GM21447 (cell line): Measurements from ENCODE around the gene NELFA.

Source experiments
- ATAC-seq: cut with Tn5 transposase; IDR thresholded peaks from one replicate; pipeline ENCODE4 v1.9.1; 2021; ENCODE audit not compliant: unreplicated experiment

The NELFA gene

DNA sequence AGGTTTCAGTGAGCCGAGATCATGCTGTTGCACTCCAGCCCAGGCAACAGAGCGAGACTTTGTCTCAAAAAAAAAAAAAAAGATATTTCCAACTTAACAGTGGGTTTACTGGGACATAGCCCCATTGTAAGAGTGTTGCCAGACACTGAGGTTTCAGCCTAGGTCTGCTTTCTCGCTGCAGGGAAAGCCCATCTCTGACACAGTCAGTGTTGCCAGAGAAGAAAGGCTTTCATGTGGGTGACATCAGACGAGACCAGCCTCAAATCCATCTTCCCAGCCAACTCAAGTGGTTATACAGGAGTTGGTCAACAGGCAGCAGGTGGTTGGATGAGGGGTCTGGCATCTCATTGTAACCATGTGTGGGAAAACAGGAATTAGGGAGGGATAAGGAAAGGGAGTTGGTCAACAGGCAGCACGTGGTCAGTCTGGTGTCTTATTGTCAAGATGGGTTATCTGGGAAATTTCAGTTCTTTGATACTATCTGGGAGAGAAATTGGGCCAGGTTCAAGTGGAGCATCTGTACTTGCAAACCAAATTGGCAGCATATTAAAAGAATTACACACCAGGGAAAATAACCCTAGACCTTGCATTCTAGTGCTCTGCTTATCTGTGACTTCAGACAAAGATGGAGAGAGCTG is 41.1 kb downstream of the NELFA start:
- ATAC-seq: no peak

DNA sequence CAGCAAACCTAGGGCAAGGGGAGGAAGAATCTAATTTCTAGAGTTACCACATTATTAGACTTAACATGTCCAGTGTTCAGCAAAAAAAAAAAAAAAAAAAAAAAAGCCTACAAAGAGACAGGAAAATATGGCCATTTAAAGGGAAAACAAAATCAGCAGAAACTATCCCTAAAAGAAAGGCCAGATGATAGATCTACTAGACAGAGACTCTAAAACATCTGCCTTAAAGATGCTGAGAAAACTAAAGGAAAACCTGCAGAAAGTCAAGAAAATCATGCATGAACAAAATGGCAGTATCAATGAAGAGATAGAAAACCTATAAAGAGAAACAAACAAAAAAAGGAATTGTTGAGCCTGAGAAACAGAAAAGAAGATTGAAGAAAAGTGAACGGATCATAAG is 43.8 kb downstream of the NELFA start:
- no peak for ATAC-seq

DNA sequence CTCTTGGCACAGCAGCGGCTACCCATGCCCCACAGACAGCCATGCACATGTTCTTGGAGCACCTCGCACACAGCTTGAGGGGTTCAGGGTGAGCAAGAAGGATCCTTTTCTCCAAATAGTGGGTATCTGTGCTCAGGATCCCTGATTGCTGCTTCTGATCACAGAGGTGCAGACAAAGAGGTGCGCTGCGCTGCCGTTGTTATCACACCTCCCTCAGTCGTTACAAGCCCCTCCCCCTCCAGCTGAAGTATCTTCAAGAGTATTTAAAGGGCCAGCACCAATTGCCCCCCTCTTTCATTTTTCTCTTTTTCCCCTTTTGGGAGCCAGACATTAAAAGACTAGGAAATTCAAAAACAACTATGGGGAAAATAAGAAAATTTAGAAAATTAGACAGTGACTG is 44.3 kb downstream of the NELFA start:
- ATAC-seq: no peak

DNA sequence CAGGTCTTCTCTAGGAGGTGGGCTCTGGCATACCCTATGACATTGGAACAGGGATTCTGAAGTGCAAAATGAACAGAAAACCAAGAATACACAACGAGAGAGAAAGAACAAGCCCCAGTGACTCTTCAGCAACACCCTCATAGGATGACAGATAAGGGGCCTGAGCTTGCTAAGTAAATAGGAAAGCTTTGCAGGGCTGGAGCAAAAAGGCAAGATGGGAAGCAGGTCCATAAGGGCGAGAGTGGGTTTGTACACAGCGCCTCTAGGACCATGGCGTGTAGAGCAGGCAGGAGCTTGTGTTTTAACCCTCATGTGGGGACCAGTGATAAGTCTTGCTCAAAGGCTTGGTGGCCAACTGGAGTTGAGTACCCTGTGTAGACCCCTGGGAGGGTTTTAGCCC is 45.8 kb downstream of the NELFA start:
- no peak for ATAC-seq

DNA sequence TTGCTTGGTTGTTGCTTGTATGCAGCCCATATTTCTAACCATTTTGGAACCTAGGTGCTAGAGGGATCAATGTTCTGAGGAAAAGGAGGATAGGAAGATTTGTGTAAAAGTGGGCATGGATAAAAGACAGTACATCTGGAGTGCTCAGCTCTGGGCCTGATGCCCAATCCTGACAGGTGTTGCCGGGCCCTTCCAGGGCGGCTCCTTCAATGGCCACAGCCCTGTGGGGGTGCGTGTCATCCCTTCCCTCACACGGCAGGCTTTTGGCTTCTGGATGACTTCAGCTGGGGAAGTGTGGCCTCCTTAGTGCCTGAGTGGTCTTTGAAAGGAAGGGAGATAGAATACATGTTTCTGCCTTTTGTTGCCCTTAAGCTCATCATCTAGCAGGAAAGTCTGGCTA is 47.2 kb downstream of the NELFA start:
- ATAC-seq: no peak

DNA sequence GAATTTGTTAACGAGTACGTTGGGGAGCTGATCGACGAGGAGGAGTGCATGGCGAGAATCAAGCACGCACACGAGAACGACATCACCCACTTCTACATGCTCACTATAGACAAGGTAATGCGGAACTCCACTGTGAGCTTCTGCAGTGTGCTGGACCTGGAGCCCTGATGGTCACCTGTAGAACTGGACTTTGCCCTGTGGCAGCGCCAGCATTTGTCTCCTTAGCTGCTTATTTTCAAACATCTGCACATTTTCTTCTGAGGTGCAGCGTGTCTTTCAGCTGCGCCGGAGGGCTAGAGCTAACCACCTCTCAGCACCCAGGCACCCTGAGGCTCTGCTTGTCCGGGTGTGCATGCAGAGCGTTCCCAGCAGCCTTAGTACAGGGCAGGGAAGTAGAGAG is 47.7 kb downstream of the NELFA start:
- ATAC-seq: no peak

DNA sequence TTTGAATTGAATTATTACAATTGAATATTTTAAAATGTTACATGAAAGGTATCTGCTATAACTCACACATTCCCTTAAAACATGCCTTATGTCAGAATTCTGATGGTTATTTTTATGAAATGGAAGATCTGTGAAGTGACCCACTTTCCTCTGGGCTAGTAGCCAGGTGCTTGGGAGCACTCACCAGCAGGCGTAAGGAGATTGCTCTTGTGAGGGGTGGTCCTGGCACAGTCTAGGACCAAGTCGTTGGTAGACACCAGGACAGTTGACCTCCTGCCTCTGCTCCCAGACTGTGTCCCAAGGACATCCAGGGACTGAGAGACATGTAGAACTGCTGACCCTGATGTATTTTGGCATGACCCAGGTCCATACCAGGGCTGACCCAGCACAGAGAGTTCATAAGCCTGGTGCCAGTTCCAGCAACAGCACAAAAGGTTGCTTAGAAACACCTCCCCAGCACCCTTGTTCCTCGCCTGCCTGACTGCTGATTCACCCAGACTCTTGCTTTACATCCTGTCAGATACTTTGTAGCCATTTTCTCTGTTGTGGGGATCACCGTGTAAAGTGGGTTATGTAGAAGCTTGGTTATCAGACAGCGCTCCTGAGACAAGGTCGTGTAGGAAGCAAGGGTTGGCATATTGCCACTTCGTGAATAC is 48.5 kb downstream of the NELFA start:
- no peak for ATAC-seq

DNA sequence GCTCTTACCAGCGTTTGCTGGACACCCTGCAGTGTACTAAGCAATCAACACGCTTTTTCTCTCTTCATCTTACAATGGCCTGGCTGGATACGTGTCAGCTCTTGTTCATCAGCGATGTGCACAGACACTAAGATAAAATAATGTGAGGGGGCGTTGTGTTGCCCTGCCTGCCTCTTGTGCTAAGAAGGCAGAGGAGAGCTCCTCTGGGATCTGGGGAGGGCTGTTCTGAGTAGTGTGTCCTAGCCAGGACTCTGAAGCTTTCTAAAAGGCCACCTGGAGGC is 49.7 kb downstream of the NELFA start:
- ATAC-seq: no peak

DNA sequence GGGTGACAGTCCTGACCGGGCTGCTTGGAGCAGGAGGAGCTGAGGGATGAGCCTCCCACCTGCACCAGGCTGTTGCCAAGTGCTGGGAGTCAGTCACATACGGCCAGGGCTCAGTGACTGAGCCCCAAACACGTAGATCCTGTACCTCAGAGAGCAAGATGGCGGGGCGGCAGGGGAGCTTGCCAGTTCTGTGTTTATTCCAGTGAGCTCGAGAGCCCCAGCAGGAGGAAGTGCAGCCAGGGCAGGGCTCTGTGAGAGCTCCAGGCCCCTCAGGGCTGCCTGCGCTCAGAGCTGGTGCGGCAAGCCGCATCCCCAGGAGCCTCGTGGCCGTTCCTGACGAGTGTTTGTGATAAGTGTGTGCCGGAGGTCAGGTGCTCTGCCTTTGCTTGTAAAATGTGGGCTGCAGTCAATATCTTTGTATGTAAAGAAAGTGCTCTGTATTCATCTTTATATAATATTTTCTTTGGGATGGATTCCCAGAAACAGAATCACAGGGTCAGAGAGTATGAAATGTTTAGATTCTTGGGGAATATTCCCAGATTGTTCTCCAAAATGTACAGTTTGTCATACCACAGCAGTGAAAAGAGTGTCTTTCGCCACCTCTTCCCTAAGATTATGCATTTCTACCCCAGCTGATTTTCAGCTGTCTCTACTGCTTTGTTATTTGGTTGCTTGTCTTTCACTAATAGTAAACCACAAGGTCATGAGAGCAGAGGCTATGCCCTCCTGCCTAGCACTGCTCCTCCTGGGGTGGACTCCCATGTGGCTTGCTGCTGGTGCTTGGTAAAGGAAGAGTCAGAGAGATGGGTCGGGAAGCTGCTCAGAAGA is 50.3 kb downstream of the NELFA start:
- no peak for ATAC-seq

DNA sequence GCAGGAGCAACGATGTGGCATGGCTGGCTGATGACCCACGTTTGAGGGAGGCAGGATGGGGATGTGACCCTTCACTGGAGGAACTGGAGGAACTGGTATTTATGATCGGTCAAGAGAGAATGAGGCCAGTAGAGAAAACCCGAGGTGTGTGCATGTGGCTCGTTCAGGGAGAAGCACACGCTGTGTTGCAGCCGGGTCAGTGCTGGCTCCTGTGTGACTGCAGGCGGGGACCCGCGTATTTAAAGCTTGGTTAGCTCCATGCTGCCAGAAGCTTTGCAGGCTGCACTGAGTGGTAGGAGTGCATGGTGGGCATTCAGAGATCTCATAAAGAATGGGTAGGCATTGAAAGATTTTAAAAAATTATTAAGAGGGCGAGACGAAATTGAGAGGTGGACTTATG is 52.1 kb downstream of the NELFA start:
- ATAC-seq: no peak

DNA sequence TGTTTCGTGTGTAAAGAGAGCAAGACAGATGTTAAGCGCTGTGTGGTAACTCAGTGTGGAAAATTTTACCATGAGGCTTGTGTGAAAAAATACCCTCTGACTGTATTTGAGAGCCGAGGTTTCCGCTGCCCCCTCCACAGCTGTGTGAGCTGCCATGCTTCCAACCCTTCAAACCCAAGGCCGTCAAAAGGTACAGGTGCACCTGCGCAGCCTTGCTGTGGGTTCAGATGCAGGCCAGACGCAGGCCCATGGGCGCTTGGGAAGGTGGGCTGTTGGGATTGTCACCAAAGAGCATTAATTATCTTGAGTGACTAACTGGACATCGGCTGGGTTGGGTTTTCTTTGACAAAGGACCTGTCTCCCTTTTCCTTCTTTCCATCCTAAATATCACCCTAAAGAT is 55.4 kb downstream of the NELFA start:
- ATAC-seq: no peak

DNA sequence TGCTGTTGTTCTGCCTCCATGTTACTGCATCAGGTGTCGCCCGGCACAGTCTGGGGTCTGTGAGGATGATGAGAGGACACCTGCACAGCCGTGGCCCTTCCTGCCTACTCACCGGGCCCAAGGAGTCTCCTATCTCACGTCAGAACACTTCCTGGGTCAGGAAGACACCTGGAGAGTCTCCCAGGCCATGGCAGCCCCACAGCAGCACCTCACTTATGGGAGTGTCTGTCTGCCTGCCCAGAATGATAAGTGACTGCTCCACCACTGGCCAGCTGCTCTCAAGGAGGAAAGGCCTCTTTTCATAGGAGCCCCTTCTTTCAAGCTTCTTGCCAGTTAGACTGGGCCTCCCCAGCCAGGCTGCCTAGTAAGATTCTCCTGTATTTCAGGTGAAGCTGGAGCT is 56.1 kb downstream of the NELFA start:
- no peak for ATAC-seq

DNA sequence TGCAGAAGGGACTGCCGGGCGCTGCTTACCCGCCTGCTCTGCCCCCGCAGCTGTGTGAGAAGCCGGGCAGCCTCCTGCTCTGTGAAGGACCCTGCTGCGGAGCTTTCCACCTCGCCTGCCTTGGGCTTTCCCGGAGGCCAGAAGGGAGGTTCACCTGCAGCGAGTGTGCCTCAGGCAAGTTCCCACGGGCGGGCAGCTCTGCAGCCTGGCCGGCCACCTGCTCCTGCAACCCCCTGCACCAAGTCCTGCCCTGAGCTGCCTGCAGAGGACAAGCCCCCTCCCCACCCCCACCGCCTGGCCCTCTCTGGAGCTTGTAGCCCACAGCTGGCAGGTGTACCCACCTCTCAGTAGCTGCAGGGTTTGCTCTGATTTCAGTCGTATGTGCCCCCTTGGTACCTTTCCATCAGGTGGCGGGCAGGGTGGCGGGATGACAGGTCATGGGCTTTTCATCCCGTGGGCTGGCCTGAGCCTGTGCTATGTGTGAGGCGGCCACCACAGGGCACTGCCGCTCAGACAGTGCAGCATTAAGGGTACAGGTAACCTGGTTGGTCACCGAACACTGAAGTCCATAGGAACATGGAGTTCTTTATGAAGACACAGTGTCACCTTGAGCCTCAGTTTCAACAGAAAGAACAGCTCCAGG is 56.6 kb downstream of the NELFA start:
- no peak for ATAC-seq

DNA sequence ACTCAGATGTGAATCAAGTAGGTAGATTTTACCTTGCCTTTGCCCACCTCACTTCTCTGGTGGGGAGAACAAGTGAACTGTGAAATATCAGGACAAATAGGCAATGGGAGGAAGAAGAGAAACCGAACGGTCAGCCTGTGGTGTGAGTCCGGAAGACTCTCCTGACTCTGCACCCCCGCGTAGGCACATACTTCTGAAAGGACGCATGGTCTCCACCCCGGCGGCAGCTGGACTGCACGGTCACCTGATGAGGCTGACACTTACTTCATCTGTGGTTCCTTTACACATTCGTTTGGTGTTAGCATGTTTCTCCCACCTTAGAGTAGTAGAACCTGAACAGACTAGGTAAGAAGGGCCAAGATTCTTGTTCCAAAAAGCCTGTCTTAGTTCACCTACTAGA is 58.4 kb downstream of the NELFA start:
- no peak for ATAC-seq

DNA sequence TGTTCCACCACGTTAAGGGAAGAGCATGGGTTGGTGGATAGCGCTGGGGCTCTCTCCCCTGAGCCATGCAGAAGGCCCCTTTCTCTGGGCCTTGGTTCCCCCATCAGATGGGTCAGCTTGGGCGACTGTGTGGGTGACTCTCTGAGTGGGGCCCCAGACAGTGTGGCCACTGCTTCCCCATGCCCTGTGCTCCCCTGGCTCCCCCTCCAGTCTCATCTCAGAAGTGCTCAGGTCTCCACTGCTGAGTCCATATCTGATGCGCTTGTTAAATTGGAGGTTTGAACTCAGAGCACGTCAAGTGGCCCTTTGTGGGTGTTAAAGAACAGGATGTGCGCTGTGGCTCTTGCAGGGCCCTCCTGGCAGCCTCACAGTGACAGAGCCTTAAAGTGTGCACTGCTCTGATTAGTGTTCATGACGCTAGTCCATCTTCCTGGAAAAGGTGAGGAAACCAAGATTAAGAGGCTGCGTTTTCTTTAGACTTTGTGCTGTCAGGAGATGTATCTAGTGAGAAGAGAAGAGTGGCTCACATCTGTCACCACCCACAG is 59.8 kb downstream of the NELFA start:
- no peak for ATAC-seq

DNA sequence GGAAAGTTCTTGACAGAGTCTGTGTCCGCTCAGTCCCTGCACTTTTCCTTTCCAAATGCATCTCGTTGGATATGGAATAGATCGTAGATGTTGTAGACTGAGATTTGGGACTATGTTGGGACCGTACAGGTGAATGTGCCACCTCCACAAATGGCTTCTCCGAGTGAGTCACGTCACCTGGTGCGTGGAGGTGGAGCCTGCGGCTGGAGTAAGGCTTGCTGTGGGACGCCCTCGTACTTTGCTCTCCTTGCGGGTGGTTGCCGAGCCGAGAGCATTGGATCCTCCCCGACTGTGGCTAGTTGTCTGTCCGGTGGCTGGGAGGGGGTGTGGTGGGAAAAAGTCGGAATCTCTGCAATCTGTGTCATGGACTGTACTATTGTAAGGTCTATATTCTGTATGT is 60.5 kb downstream of the NELFA start:
- ATAC-seq: no peak

DNA sequence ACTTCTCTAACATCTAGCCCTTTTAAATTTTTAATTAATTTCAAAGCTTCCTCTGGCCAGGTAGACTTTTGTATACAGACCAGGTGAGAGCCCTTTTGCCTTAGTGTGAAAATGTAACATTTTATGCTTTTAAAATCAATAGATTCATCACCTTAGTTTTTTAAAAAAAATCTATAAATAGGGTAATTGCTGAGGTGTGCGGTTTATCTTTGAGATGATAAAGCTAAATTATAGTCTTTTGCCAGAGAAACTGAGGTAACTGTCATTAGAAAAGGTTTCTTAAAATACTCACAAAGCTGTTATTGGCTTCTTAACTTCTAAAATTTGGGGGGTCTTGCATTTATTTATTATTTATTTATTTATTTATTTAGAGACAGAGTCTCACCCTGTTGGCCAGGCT is 62.9 kb downstream of the NELFA start:
- no peak for ATAC-seq

DNA sequence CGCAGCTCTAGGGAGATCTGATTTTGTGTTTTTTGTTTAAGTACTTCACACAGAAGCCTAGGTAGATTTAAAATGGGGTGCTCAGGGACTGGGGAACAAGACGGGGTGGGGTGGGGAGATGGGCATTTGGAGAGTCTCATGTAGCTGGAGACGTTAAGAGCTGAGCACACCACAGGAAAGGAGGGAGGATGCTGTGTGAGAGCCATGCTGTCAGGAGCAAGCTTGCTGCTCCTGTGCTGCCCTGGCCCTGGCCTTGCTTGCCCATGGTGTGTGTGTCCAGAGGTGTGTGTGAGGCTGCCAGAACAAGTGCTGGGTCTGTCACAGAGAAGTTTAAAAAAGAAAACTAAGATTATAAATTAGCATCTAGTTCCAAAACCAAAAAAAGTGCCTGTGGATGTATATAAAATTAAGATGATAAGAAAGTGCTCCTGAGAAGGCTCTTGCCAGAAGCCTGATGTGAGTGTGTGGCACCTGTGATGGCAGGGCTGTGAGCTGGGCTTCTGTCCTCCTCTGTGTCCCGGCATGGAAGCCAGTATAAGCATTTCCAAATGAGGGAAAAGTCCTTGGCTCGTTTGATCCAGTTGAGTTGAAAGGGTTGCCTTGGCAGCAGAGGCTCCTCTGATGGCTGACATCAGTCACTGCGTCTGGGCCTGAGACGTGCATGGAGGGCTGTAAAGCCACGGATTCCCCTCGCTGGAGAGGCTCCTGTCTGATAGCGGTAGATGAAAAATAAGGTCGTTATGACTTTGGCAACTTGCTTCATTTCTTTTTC is 63.5 kb downstream of the NELFA start:
- ATAC-seq: no peak

DNA sequence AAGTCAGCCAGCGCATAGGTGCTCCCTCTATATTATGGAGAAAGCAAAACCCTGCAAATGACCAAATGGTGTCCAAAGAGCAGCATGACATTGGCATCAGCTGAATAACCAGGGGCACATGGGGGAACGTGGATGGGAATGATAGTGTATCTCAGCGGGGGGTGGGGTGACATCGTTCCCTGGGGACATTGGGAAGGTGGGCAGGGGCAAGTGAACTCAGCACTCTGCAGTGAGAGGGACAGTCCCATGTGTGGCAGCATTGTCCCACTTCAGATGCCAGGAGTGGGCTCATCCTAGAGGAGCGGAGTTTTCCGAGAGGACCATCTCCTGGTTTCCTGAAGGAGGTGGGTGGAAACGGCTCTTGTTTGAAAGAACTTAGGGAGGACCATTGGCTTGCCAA is 64.8 kb downstream of the NELFA start:
- ATAC-seq: no peak

DNA sequence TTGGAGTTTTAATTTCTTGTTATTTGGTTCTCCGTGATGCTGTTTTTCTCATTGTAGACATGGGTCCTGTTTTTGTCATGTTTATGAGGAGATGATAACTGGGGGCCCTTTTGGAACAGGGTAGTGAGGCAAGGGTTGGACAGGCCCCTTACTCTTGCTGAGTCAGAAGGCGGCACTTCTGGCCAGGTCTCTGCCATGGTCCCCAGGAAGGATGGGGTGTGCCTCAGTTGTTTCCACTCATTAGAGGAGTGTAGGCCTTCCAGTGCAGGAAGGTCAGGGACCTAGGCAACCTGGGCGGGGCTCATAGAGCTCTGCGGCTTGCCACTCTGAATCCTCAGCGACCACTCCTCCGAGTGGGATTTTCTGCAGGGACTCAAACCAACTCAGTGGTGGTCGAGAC is 68.2 kb downstream of the NELFA start:
- ATAC-seq: no peak
